Rectal smooth muscle tissue (tissue), 1 donor: ENCODE measurements around the gene WDFY1.

ENCODE experiments used
- H3K27ac ChIP-seq: one replicate; pipeline ENCODE4 v1.7.0; 2013; ENCODE audit warnings: low read depth, low read length, inconsistent platforms
- H3K27me3 ChIP-seq: one replicate; pipeline ENCODE4 v1.7.0; 2013; ENCODE audit warnings: low read length; ENCODE audit not compliant: control insufficient read depth, insufficient read depth
- H3K36me3 ChIP-seq: one replicate; pipeline ENCODE4 v1.7.0; 2013; ENCODE audit warnings: low read length; ENCODE audit not compliant: control insufficient read depth, insufficient read depth
- H3K4me1 ChIP-seq: one replicate; pipeline ENCODE4 v1.7.0; 2013; ENCODE audit warnings: low read length; ENCODE audit not compliant: control insufficient read depth, insufficient read depth
- H3K4me3 ChIP-seq: one replicate; pipeline ENCODE4 v1.7.0; 2013; ENCODE audit warnings: low read length
- H3K9ac ChIP-seq: one replicate; pipeline ENCODE4 v1.7.0; 2013; ENCODE audit warnings: low read length

Gene WDFY1

DNA sequence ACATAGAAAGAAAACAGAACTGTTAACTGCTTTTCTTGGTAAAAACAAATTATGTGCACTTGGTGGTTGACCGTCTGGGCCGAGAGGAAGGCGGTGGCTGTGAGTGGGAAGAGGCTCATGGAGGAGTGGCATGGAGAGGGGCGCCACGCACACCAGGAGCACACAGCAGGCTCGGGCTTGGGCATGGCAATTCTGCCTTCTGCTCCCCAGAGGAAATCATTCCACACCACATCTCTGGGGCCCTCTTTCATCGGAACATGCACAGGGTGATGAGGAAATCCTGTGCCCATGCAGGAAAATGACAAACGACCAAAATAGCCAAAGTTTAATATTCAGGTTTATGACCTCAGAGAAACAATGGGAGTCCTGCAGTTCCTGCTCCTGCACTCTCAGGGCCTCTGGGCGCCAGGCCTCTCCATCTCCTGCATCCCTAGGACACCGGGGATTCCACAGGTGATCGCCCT lies 26.4 kb downstream of the WDFY1 start:
- Histone ChIP-seq H3K4me1 (peaks cover 2% of the 10 kb centered on the region), H3K4me3 (no peak overlapping the region), H3K36me3 (peaks cover 3% of the 10 kb centered on the region), H3K27me3 (no peaks in the 10 kb centered on the region), H3K27ac (no peak overlapping the region), H3K9ac (no peak overlapping the region)

- Histone ChIP-seq H3K27ac (no peak overlapping the region), H3K4me1 (peaks cover 2% of the 10 kb centered on the region), H3K4me3 (no peak overlapping the region), H3K36me3 (peaks cover 3% of the 10 kb centered on the region), H3K9ac (no peak overlapping the region), H3K27me3 (no peaks in the 10 kb centered on the region)
Measured at GRCh38 chr2:223916181-223916920, 28.8 kb downstream of the WDFY1 start.

- Histone ChIP-seq H3K4me1 (peaks cover 2% of the 10 kb centered on the region), H3K9ac (no peak overlapping the region), H3K4me3 (no peak overlapping the region), H3K27ac (no peak overlapping the region), H3K36me3 (peaks cover 3% of the 10 kb centered on the region), H3K27me3 (no peaks in the 10 kb centered on the region)
Measured at GRCh38 chr2:223915071-223915470, 30.1 kb downstream of the WDFY1 start.

GRCh38 chr2:223914324-223914723 lies 30.8 kb downstream of the WDFY1 start:
- no peak overlapping the region for H3K27ac ChIP-seq
- no peak overlapping the region for H3K9ac ChIP-seq
- H3K4me1 ChIP-seq, result peaks cover 2% of the 10 kb centered on the region
- H3K36me3 ChIP-seq, result peaks cover 3% of the 10 kb centered on the region
- H3K4me3 ChIP-seq, result no peak overlapping the region
- no peaks in the 10 kb centered on the region for H3K27me3 ChIP-seq

DNA sequence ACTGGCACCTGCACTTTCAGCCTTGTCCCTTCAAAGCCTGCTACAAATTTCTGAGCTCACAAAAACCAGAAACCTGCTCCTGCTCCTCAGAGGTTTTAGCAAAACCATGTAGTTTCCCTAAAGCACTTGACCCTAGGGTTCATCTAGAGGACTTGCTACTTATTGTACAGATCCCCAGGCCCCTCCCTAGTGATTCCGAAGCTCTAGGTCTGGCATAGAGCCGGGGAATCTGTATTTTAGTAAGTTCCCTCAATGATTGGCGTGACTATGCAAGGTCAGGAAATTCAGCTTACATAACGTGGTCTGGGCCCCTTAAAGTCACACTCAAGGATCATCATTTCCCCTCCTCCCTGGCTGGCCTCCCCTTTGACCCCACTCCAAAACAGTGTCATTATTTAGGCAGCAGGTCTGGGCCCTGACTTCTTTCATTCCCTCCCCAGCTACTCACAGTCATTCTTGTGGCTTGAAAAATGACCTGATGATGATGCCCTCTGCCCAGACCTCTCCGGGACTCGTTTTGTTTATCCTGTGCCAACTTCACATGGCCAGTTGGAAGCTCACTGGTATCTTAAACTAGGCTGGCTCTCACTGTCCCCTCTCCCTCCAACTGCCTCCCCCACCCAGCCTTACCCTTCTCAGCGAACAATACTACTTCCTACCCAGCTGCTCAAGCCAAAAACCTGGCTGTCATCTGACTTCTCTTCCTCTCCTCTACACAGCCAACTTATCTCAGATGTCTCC lies 36.0 kb downstream of the WDFY1 start:
- no peaks in the 10 kb centered on the region for H3K27me3 ChIP-seq
- H3K9ac ChIP-seq, result no peak overlapping the region
- no peaks in the 10 kb centered on the region for H3K4me1 ChIP-seq
- no peak overlapping the region for H3K4me3 ChIP-seq
- no peak overlapping the region for H3K27ac ChIP-seq
- H3K36me3 ChIP-seq, result no peaks in the 10 kb centered on the region

DNA sequence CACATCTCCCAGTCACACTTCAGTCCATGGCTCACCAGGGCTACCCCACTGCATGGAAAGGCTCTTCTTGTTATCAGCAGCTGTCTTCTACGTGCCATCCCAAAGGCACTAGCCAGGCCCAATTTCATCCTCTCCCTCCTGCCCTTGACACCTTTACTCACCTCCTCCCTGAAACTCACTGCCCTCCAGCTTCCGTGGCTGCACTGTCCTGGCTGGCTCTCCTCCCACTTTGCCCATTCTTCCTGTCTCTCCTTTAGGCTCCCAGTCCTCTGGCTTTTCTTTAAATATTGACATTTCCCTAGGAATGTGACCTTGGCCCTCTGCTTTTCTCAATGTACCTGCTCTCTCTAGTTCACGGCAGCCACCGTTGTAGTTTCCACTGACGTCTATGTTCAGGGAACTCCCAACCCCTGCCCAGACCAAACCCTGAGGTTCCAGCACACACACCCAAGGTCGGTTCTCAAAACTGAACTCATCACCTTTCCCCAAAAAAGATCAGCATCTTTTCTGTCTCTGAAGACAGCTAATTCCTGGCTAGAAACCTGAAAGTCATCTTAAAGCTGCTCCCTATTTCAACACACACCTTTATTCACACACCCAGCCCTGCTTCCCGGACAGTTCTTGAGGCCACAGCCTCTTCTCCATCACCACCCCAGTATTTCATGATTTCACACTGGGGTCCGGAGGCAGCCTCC lies 36.7 kb downstream of the WDFY1 start:
- no peaks in the 10 kb centered on the region for H3K36me3 ChIP-seq
- no peaks in the 10 kb centered on the region for H3K27me3 ChIP-seq
- no peak overlapping the region for H3K4me3 ChIP-seq
- no peak overlapping the region for H3K27ac ChIP-seq
- no peak overlapping the region for H3K9ac ChIP-seq
- H3K4me1 ChIP-seq, result no peaks in the 10 kb centered on the region

DNA sequence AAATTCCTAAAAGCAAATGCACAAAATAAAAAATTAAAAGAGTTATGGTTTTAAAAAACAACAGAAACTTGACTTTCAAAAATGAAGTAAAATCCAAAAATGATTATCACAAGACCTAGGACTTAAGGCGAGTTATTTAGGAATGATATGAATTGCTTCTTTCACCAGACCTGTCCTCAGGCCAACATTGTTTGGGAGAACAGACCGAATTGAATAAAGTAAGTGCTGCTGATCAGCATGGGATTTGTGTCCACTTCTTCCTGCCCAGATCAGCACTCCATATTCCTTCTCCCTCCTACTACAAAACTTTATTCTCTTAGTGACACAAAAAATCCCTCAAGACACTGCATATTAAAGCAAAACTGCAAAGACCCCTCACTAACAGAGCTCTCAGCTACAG lies 39.1 kb downstream of the WDFY1 start:
- H3K4me1 ChIP-seq, result no peaks in the 10 kb centered on the region
- no peaks in the 10 kb centered on the region for H3K27me3 ChIP-seq
- no peak overlapping the region for H3K27ac ChIP-seq
- H3K36me3 ChIP-seq, result peaks cover 5% of the 10 kb centered on the region
- no peak overlapping the region for H3K9ac ChIP-seq
- no peak overlapping the region for H3K4me3 ChIP-seq

DNA sequence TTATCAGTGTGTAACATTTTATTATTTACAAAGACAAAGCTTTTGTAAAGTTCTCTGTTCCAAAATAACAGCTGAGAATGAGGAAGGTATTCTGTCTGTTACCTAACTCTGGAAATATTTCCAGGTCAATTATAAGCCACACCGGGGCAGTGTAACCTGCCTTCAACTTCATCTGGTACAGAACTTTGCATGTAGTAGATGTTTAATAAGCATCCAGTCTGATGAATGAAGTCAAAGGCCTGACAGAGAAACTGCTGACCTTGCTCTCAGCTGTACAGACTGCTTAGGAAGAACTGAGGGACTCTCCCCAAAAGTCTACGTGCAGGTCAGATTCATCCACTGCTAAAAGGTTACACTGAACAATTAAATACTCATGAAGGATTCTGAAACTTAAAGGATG lies 43.3 kb downstream of the WDFY1 start:
- no peaks in the 10 kb centered on the region for H3K4me1 ChIP-seq
- no peak overlapping the region for H3K27ac ChIP-seq
- H3K36me3 ChIP-seq, result peaks cover 7% of the 10 kb centered on the region
- no peaks in the 10 kb centered on the region for H3K27me3 ChIP-seq
- H3K9ac ChIP-seq, result no peak overlapping the region
- H3K4me3 ChIP-seq, result no peak overlapping the region

- Histone ChIP-seq H3K27ac (no peak overlapping the region), H3K4me3 (no peak overlapping the region), H3K4me1 (no peaks in the 10 kb centered on the region), H3K36me3 (peaks cover 7% of the 10 kb centered on the region), H3K9ac (no peak overlapping the region), H3K27me3 (no peaks in the 10 kb centered on the region)
Measured at GRCh38 chr2:223901311-223901710, 43.8 kb downstream of the WDFY1 start.

GRCh38 chr2:223900531-223900930 lies 44.6 kb downstream of the WDFY1 start:
- H3K27me3 ChIP-seq, result no peaks in the 10 kb centered on the region

DNA sequence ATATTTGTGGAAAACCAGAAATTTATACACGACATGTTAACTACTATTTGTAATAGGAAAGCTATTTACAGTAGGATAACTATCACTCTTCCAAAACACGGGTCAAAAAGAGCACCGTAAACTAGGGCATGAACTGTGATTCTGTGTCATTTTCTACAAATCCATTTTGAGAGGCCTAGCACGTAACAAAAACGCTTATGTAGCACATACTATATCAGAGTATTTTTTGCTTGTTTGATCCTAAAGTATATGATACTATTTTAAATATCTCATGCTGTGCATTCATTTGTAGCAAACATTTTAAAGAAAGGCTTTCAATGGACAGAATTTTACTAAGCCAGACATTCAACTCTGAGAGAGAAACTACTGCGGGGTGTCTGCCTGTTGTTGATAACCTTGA lies 45.1 kb downstream of the WDFY1 start:
- Histone ChIP-seq H3K4me3 (no peak overlapping the region), H3K36me3 (peaks cover 7% of the 10 kb centered on the region), H3K27me3 (no peaks in the 10 kb centered on the region), H3K4me1 (no peaks in the 10 kb centered on the region), H3K9ac (no peak overlapping the region), H3K27ac (no peak overlapping the region)

More at GRCh38 chr2:223900531-223900930, 44.6 kb downstream of the WDFY1 start:
- H3K27ac ChIP-seq, result no peak overlapping the region
- no peak overlapping the region for H3K9ac ChIP-seq
- H3K4me3 ChIP-seq, result no peak overlapping the region
- H3K4me1 ChIP-seq, result no peaks in the 10 kb centered on the region
- H3K36me3 ChIP-seq, result peaks cover 7% of the 10 kb centered on the region

GRCh38 chr2:223897669-223898330 lies 47.3 kb downstream of the WDFY1 start:
- Histone ChIP-seq H3K4me3 (no peak overlapping the region), H3K27me3 (no peaks in the 10 kb centered on the region), H3K27ac (no peak overlapping the region), H3K9ac (no peak overlapping the region), H3K4me1 (no peaks in the 10 kb centered on the region), H3K36me3 (peaks cover 7% of the 10 kb centered on the region)
